Esophagus muscularis mucosa (tissue), 4 donors: ENCODE data around the gene HDGFL2. TPM values are rescaled to one million over a fixed set of nuclear protein-coding genes. Genes with fewer than 3 reads are reported as not detected.
A peak's percentile ranks its signal among the peaks of the same experiment; 100 is the strongest.

ENCODE experiments used
- DNase-seq: peaks from one replicate; pipeline ENCODE4 v3.0.0-alpha.2; 2017; ENCODE audit errors: extremely low spot score
- H3K27ac ChIP-seq, 4 donors: fragments of 200-600 bp; sonication (generic); replicated peaks in 1 of 4; 1 replicate in 3 of 4; 2 replicates in 1 of 4; pipeline ENCODE4 v1.5.1; 2016 to 2019; ENCODE audit warnings: mild to moderate bottlenecking in 1 of 4
- H3K27me3 ChIP-seq, 4 donors: fragments of 200-600 bp; sonication (generic); one replicate each; pipeline versions ENCODE4 v1.5.1 to v1.6.0; 2016 to 2019
- H3K36me3 ChIP-seq, 4 donors: fragments of 200-600 bp; sonication (generic); one replicate each; pipeline ENCODE4 v1.5.1; 2016 to 2019
- H3K4me1 ChIP-seq, 4 donors: fragments of 200-600 bp; sonication (generic); one replicate each; pipeline ENCODE4 v1.5.1; 2016 to 2019
- H3K4me3 ChIP-seq, 4 donors: fragments of 200-600 bp; sonication (generic); 1 replicate in 2 of 4; 2 replicates in 2 of 4; pipeline ENCODE4 v1.5.1; 2016 to 2019; ENCODE audit warnings: mild to moderate bottlenecking in 4 of 4, moderate library complexity in 1 of 4
- H3K9me3 ChIP-seq, 4 donors: fragments of 200-600 bp; sonication (generic); 1 replicate in 3 of 4; 2 replicates in 1 of 4; pipeline ENCODE4 v1.5.1; 2016 to 2019
- EP300 ChIP-seq: sonication (generic); formaldehyde crosslinking; IDR thresholded peaks from one replicate; pipeline ENCODE4 v1.6.1; 2017; ENCODE audit warnings: antibody characterized with exemption
- POLR2A ChIP-seq: fragments of 450-650 bp; IDR thresholded peaks from one replicate; pipeline ENCODE4 v1.6.1; 2017; ENCODE audit warnings: antibody characterized with exemption, moderate library complexity, mild to moderate bottlenecking, low read depth
- POLR2AphosphoS5 ChIP-seq, 2 donors: sonication (generic); formaldehyde crosslinking; IDR thresholded peaks; one replicate each; pipeline ENCODE4 v1.6.1; 2017; ENCODE audit warnings: antibody characterized with exemption in 2 of 2
- WGBS: methylation state at CpG from one replicate; pipeline ENCODE4 v1.1.5; 2018; 5-methylcytosine and 5-hydroxymethylcytosine counted together
- intact Hi-C: fragments of 100-400 bp; cut with DNase I; formaldehyde crosslinking; loops from one replicate; pipeline ENCODE4 v1.15.1; 2023
- total RNA-seq, 4 donors: library from RNA; depleted of rRNA; stranded (reverse); fragments of >200 nt; gene quantifications; one replicate each; pipeline versions ENCODE4 v1.1.0 to v1.2.1, GENCODE V29; 2016
- TF ChIP-seq, protein P1 (sequence below), 3 experiments: fragments of 200-600 bp in 2 of 3; fragments of 450-650 bp in 1 of 3; sonication (generic) in 2 of 3; IDR thresholded peaks; one replicate each; pipeline ENCODE4 v1.5.1; 2017 to 2019; ENCODE audit warnings: antibody characterized with exemption in 3 of 3, mild to moderate bottlenecking in 2 of 3, moderate library complexity in 1 of 3

Gene HDGFL2
- total RNA-seq, 4 donors from 2014 or later, result 30.5 to 72.3 (median 45.5) TPM

- no peak for DNase-seq
- TF ChIP-seq, protein P1, sequence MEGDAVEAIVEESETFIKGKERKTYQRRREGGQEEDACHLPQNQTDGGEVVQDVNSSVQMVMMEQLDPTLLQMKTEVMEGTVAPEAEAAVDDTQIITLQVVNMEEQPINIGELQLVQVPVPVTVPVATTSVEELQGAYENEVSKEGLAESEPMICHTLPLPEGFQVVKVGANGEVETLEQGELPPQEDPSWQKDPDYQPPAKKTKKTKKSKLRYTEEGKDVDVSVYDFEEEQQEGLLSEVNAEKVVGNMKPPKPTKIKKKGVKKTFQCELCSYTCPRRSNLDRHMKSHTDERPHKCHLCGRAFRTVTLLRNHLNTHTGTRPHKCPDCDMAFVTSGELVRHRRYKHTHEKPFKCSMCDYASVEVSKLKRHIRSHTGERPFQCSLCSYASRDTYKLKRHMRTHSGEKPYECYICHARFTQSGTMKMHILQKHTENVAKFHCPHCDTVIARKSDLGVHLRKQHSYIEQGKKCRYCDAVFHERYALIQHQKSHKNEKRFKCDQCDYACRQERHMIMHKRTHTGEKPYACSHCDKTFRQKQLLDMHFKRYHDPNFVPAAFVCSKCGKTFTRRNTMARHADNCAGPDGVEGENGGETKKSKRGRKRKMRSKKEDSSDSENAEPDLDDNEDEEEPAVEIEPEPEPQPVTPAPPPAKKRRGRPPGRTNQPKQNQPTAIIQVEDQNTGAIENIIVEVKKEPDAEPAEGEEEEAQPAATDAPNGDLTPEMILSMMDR (IDR thresholded peaks at IDR 0.05), result no peak
- TF ChIP-seq POLR2AphosphoS5 (IDR thresholded peaks at IDR 0.05), result no peak
- no peak for TF ChIP-seq POLR2A
- no peak for TF ChIP-seq EP300
- H3K27ac ChIP-seq, result peak overlapping the region; percentile 22 to 55 (median 43)
- 18% methylated on average over 11 of the region's 23 CpGs for WGBS
- H3K36me3 ChIP-seq, result peaks cover 24 to 39% (median 35%) of the 10 kb centered on the region in 4 donors
- H3K9me3 ChIP-seq, result no peaks in the 10 kb centered on the region
- intact Hi-C loops, result no loop called here
- H3K4me1 ChIP-seq, result peaks cover 22 to 36% (median 32%) of the 10 kb centered on the region in 4 donors
- H3K4me3 ChIP-seq, result peak overlapping the region; percentile 80 to 99 (median 90)
- H3K27me3 ChIP-seq, result no peaks in the 10 kb centered on the region
These were observed 1.8 kb downstream of the HDGFL2 start for GRCh38 chr19:4473763-4474513.

DNA sequence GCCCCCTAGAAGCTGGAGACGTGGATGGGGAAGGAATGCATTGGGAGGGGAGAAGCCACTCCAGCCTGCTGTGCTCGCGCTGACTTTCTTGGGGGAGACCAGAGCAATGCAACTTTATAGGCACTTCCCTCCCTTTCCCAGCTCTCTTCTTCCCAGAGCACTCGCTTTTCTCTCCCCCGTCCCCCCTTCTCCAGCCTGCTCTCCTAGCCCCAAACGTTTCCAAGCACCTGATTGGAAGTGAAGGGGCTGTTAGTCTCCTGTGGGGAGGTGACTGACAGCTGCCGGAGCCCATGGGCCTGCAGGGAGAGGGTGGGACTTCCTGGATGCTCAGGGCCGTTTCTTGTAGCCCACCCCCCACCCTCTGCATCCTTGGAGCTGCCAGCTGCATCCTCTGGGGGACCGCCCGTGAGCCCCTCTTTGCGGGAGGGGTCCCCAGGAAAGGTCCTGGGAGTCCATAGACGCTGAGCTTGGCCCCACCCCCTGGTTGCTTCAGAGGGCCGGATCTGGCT, 2.5 kb downstream of the HDGFL2 start:
- Histone ChIP-seq H3K4me1 (peaks cover 22 to 36% (median 32%) of the 10 kb centered on the region in 4 donors), H3K27me3 (no peaks in the 10 kb centered on the region), H3K27ac (peak overlapping the region; percentile 22 to 55 (median 43)), H3K36me3 (peaks cover 24 to 46% (median 39%) of the 10 kb centered on the region in 4 donors), H3K4me3 (peak overlapping the region; percentile 80 to 99 (median 90)), H3K9me3 (no peaks in the 10 kb centered on the region)
- WGBS, result 17% methylated on average over 8 of the region's 13 CpGs
- no peak for DNase-seq
- intact Hi-C loops, result no loop called here
- no peak for TF ChIP-seq POLR2A
- TF ChIP-seq, protein P1 (IDR thresholded peaks at IDR 0.05), result no peak
- no peak for TF ChIP-seq POLR2AphosphoS5 (IDR thresholded peaks at IDR 0.05)
- no peak for TF ChIP-seq EP300

GRCh38 chr19:4477034-4477801, 5.1 kb downstream of the HDGFL2 start:
- intact Hi-C loops, result no loop called here
- TF ChIP-seq POLR2A, result no peak
- no peak for TF ChIP-seq POLR2AphosphoS5 (IDR thresholded peaks at IDR 0.05)
- TF ChIP-seq EP300, result no peak
- TF ChIP-seq, protein P1 (IDR thresholded peaks at IDR 0.05), result no peak
- peaks cover 18 to 28% (median 27%) of the 10 kb centered on the region in 4 donors for H3K4me1 ChIP-seq
- no peaks in the 10 kb centered on the region for H3K27me3 ChIP-seq
- 82% methylated on average over 16 of the region's 16 CpGs for WGBS
- DNase-seq, result no peak
- no peak overlapping the region for H3K27ac ChIP-seq
- peaks cover 24 to 70% (median 58%) of the 10 kb centered on the region in 4 donors for H3K36me3 ChIP-seq
- H3K9me3 ChIP-seq, result no peaks in the 10 kb centered on the region
- H3K4me3 ChIP-seq, result no peak overlapping the region

DNA sequence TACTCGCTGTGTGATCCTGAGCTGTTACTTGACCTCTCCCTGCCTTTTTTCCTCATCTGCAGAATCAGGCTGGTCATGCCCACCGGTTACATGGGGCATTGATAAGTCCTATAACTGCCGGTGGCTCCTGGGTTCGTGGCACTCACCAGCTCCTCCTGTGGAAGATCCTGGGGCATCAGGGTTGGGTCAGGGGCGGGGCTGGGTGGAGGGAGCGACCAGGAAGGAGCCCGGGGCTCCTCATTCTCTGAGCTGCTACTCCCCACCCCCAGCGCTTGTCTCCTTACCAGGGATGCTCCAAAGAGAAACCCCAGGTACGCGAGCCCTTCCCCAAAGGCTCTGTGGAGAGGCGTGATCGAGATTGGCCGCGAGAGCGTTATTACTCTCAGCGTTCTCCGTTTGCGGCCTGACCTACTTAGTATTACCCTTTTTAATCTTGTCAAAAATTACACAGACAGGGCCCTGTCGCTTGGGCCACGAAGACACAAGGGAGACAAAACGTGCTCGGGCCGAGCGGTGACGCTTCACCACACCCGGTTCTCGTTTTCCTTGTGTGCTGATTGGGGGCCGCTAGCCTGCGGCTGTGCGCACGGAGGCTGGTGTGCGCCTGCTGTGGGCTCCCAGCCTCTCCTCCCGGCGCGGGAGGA, 10.7 kb downstream of the HDGFL2 start:
- intact Hi-C loops, result no loop called here

More for the DNA sequence above, 10.7 kb downstream of the HDGFL2 start:
- TF ChIP-seq POLR2AphosphoS5 (IDR thresholded peaks at IDR 0.05), result no peak
- TF ChIP-seq, protein P1 (IDR thresholded peaks at IDR 0.05), result no peak
- no peak for TF ChIP-seq EP300
- TF ChIP-seq POLR2A, result no peak
- Histone ChIP-seq H3K4me3 (no peak overlapping the region), H3K27ac (no peak overlapping the region), H3K9me3 (no peaks in the 10 kb centered on the region), H3K27me3 (no peaks in the 10 kb centered on the region), H3K4me1 (no peaks in the 10 kb centered on the region), H3K36me3 (peaks cover 14 to 85% (median 64%) of the 10 kb centered on the region in 4 donors)
- WGBS, result 91% methylated on average over 35 of the region's 35 CpGs
- no peak for DNase-seq
